Breast epithelium (tissue), 3 donors: Measurements from ENCODE around the gene SCN2A.

Experiments used
- CTCF ChIP-seq, 3 donors: fragments of 450-650 bp; IDR thresholded peaks; one replicate each; pipeline ENCODE4 v1.5.1; 2016 to 2017; ENCODE audit warnings: antibody characterized with exemption in 3 of 3, mild to moderate bottlenecking in 3 of 3, moderate library complexity in 3 of 3
- POLR2A ChIP-seq: fragments of 450-650 bp; IDR thresholded peaks from one replicate; pipeline ENCODE4 v1.6.1; 2016; ENCODE audit warnings: antibody characterized with exemption, mild to moderate bottlenecking, moderate library complexity

- TF ChIP-seq POLR2A, result no peak
- no peak for TF ChIP-seq CTCF (IDR thresholded peaks at IDR 0.05)
Measured at GRCh38 chr2:165313509-165313908, 74.3 kb downstream of the SCN2A start.
